MM.1S (cell line): ENCODE measurements around the gene CFAP65.

Experiments used
- DNase-seq: peaks from one replicate; pipeline ENCODE4 v3.0.0-alpha.2; 2015
- H2AFZ ChIP-seq: fragments of 300-600 bp; sonication (generic); 2 replicates; pipeline ENCODE4 v1.6.0; 2016; ENCODE audit warnings: antibody characterized with exemption, low read length
- H3F3A ChIP-seq: fragments of 300-600 bp; sonication (generic); 2 replicates; pipeline ENCODE4 v1.6.1; 2016; ENCODE audit warnings: mild to moderate bottlenecking, antibody characterized with exemption, low read length, moderate library complexity, mixed read lengths; ENCODE audit not compliant: insufficient read depth
- H3K27ac ChIP-seq: fragments of 300-600 bp; sonication (generic); 2 replicates; pipeline ENCODE4 v1.5.1; 2016; ENCODE audit warnings: mild to moderate bottlenecking, low read length
- H3K27me3 ChIP-seq: fragments of 300-600 bp; sonication (generic); replicated peaks from 2 replicates; pipeline ENCODE4 v1.6.0; 2016; ENCODE audit warnings: low read length; ENCODE audit not compliant: insufficient read depth
- H3K36me3 ChIP-seq: fragments of 300-600 bp; sonication (generic); replicated peaks from 2 replicates; pipeline ENCODE4 v1.6.1; 2016; ENCODE audit warnings: mild to moderate bottlenecking, low read length, mixed read lengths; ENCODE audit not compliant: insufficient read depth
- H3K4me1 ChIP-seq: fragments of 300-600 bp; sonication (generic); 2 replicates; pipeline ENCODE4 v1.6.1; 2016; ENCODE audit warnings: low read length, mixed read lengths
- H3K4me2 ChIP-seq: fragments of 300-600 bp; sonication (generic); 2 replicates; pipeline ENCODE4 v1.6.0; 2016; ENCODE audit warnings: low read depth, low read length
- H3K4me3 ChIP-seq: fragments of 300-600 bp; sonication (generic); 2 replicates; pipeline ENCODE4 v1.5.1; 2016; ENCODE audit warnings: low read length, mixed read lengths
- H3K79me2 ChIP-seq: fragments of 300-600 bp; sonication (generic); 2 replicates; pipeline ENCODE4 v1.6.1; 2016; ENCODE audit warnings: mixed run types, low read length, mixed read lengths
- H3K9ac ChIP-seq: fragments of 300-600 bp; sonication (generic); 2 replicates; pipeline ENCODE4 v1.6.1; 2016; ENCODE audit warnings: low read length, mixed read lengths
- H3K9me2 ChIP-seq: fragments of 300-600 bp; sonication (generic); replicated peaks from 2 replicates; pipeline ENCODE4 v1.6.1; 2016; ENCODE audit warnings: mild to moderate bottlenecking, low read length, mixed read lengths; ENCODE audit not compliant: insufficient read depth
- H3K9me3 ChIP-seq: fragments of 300-600 bp; sonication (generic); replicated peaks from 2 replicates; pipeline ENCODE4 v1.6.1; 2016; ENCODE audit warnings: mild to moderate bottlenecking, low read length, mixed read lengths; ENCODE audit not compliant: insufficient read depth
- H4K20me1 ChIP-seq: fragments of 300-600 bp; sonication (generic); 2 replicates; pipeline ENCODE4 v1.6.1; 2016; ENCODE audit warnings: mild to moderate bottlenecking, low read length, moderate library complexity, mixed read lengths; ENCODE audit not compliant: insufficient read depth
- CTCF ChIP-seq: fragments of 300-600 bp; sonication (generic); IDR thresholded peaks from 2 replicates; pipeline ENCODE4 v1.5.1; 2016; ENCODE audit warnings: antibody characterized with exemption, low read length, mixed read lengths
- EZH2 ChIP-seq: fragments of 300-600 bp; sonication (generic); optimal IDR thresholded peaks from 2 replicates; pipeline ENCODE3; 2017; ENCODE audit warnings: low read depth, mild to moderate bottlenecking, antibody characterized with exemption, low read length, mixed read lengths
- EZH2phosphoT487 ChIP-seq: fragments of 300-600 bp; sonication (generic); IDR thresholded peaks from 2 replicates; pipeline ENCODE4 v1.6.1; 2018; ENCODE audit warnings: antibody characterized with exemption, low read length

CFAP65 gene

GRCh38 chr2:218975060-218975777, 66.1 kb downstream of the CFAP65 start:
- H3K27me3 ChIP-seq: peaks cover 50% of the 10 kb centered on the region

GRCh38 chr2:218970894-218971293, 70.4 kb downstream of the CFAP65 start:
- H3K4me3 ChIP-seq: no peak overlapping the region
- no peak for DNase-seq
- H3K4me1 ChIP-seq: no peaks in the 10 kb centered on the region
- H3K9ac ChIP-seq: no peak overlapping the region
- no peaks in the 10 kb centered on the region for H3K9me2 ChIP-seq
- H4K20me1 ChIP-seq: no peaks in the 10 kb centered on the region
- no peaks in the 10 kb centered on the region for H3F3A ChIP-seq
- TF ChIP-seq EZH2 (no peak), CTCF (no peak)
- no peak overlapping the region for H3K27ac ChIP-seq
- no peaks in the 10 kb centered on the region for H3K79me2 ChIP-seq
- peaks cover 59% of the 10 kb centered on the region for H3K27me3 ChIP-seq
- no peaks in the 10 kb centered on the region for H3K9me3 ChIP-seq
- no peaks in the 10 kb centered on the region for H3K36me3 ChIP-seq
- H2AFZ ChIP-seq: no peak overlapping the region
- H3K4me2 ChIP-seq: no peak overlapping the region

More at GRCh38 chr2:218975060-218975777, 66.1 kb downstream of the CFAP65 start:
- Histone ChIP-seq H3K36me3 (no peaks in the 10 kb centered on the region), H3K9me3 (no peaks in the 10 kb centered on the region), H4K20me1 (no peaks in the 10 kb centered on the region), H3K9me2 (no peaks in the 10 kb centered on the region), H2AFZ (no peak overlapping the region), H3K4me1 (no peaks in the 10 kb centered on the region), H3K4me2 (no peak overlapping the region), H3F3A (no peaks in the 10 kb centered on the region), H3K27ac (no peak overlapping the region), H3K9ac (no peak overlapping the region), H3K79me2 (no peaks in the 10 kb centered on the region), H3K4me3 (no peak overlapping the region)
- TF ChIP-seq EZH2phosphoT487 (no peak), EZH2 (no peak), CTCF (no peak)
- no peak for DNase-seq

- Histone ChIP-seq H3K4me3 (no peak overlapping the region), H2AFZ (no peak overlapping the region), H3K27ac (no peak overlapping the region), H4K20me1 (no peaks in the 10 kb centered on the region), H3K9me2 (no peaks in the 10 kb centered on the region), H3K4me2 (no peak overlapping the region), H3K27me3 (peaks cover 64% of the 10 kb centered on the region), H3F3A (no peaks in the 10 kb centered on the region), H3K36me3 (no peaks in the 10 kb centered on the region), H3K4me1 (no peaks in the 10 kb centered on the region), H3K9me3 (no peaks in the 10 kb centered on the region), H3K9ac (no peak overlapping the region), H3K79me2 (no peaks in the 10 kb centered on the region)
- DNase-seq: no peak
- TF ChIP-seq CTCF (no peak), EZH2 (no peak), EZH2phosphoT487 (no peak)
Observed at GRCh38 chr2:218964041-218964771, 77.1 kb downstream of the CFAP65 start.
